ENCODE measurements around the gene PTMA.

DNA sequence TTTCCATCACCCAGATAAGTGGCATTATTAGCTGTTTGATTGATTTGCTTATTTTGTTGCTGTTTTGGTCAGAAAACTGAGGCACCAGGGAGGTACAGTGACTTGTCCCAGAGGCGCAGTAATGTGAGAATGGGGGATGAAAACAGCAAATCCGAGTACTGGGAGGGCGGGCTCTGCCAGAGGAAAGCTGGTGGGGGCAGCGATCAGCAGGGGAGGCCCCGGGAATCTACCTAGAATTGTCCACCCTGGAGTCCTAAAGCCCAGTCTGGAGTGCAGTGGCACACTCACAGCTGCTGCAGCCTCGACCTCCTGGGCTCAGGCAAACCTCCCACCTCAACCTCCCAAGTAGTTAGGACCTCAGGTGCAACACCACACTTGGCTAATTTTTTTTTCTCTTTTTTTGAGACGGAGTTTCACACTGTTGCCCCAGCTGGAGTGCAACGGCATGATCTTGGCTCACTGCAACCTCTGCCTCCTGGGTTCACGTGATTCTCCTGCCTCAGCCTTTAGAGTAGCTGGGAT, 17.0 kb upstream of the PTMA start:
- TF ChIP-seq POLR2A (IDR thresholded peaks at IDR 0.05): no peak
- TF ChIP-seq, protein P1, sequence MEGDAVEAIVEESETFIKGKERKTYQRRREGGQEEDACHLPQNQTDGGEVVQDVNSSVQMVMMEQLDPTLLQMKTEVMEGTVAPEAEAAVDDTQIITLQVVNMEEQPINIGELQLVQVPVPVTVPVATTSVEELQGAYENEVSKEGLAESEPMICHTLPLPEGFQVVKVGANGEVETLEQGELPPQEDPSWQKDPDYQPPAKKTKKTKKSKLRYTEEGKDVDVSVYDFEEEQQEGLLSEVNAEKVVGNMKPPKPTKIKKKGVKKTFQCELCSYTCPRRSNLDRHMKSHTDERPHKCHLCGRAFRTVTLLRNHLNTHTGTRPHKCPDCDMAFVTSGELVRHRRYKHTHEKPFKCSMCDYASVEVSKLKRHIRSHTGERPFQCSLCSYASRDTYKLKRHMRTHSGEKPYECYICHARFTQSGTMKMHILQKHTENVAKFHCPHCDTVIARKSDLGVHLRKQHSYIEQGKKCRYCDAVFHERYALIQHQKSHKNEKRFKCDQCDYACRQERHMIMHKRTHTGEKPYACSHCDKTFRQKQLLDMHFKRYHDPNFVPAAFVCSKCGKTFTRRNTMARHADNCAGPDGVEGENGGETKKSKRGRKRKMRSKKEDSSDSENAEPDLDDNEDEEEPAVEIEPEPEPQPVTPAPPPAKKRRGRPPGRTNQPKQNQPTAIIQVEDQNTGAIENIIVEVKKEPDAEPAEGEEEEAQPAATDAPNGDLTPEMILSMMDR (IDR thresholded peaks at IDR 0.05): no peak

Measured in body of pancreas (tissue), 4 donors.